ENCODE data around the gene COQ7.

COQ7 gene

GRCh38 chr16:19119564-19119963 lies 52.1 kb downstream of the COQ7 start:
- H3K4me3 ChIP-seq (ENCODE audit: insufficient read length, low read depth), result no peak overlapping the region
- H3K4me1 ChIP-seq (ENCODE audit: insufficient read depth, insufficient read length), result peaks cover 7% of the 10 kb centered on the region
- H3K27me3 ChIP-seq (ENCODE audit: insufficient read depth, insufficient read length), result peaks cover 3% of the 10 kb centered on the region
- H3K9me3 ChIP-seq (ENCODE audit: insufficient read depth, low read length), result no peaks in the 10 kb centered on the region; the same call in 1 of the 2 replicates
- H3K36me3 ChIP-seq (ENCODE audit: insufficient read depth, insufficient read length, low read length), result peaks cover 53% of the 10 kb centered on the region
- H3K9ac ChIP-seq (ENCODE audit: insufficient read length, low read depth), result no peak overlapping the region
- TF ChIP-seq YY1 (IDR thresholded peaks at IDR 0.05; ENCODE audit: insufficient read depth, insufficient read length) (no peak), ZNF274 (IDR thresholded peaks at IDR 0.05; ENCODE audit: low read depth, low read length) (no peak), SUZ12 (IDR thresholded peaks at IDR 0.05; ENCODE audit: extremely low read depth, insufficient read depth, insufficient read length) (no peak)
- no peak for DNase-seq (ENCODE audit: low read depth, low spot score)

GRCh38 chr16:19123535-19124178 lies 56.2 kb downstream of the COQ7 start:
- no peak for DNase-seq (ENCODE audit: low read depth, low spot score)

GRCh38 chr16:19126300-19126699 lies 58.9 kb downstream of the COQ7 start:
- Histone ChIP-seq H3K4me3 (ENCODE audit: insufficient read length, low read depth) (no peak overlapping the region), H3K36me3 (ENCODE audit: insufficient read depth, insufficient read length, low read length) (peaks cover 3% of the 10 kb centered on the region), H3K27me3 (ENCODE audit: insufficient read depth, insufficient read length) (no peaks in the 10 kb centered on the region), H3K9ac (ENCODE audit: insufficient read length, low read depth) (no peak overlapping the region), H3K4me1 (ENCODE audit: insufficient read depth, insufficient read length) (peaks cover 6% of the 10 kb centered on the region), H3K9me3 (ENCODE audit: insufficient read depth, low read length) (peaks cover 14% of the 10 kb centered on the region)
- TF ChIP-seq SUZ12 (IDR thresholded peaks at IDR 0.05; ENCODE audit: extremely low read depth, insufficient read depth, insufficient read length), result no peak
- TF ChIP-seq ZNF274 (IDR thresholded peaks at IDR 0.05; ENCODE audit: low read depth, low read length), result no peak
- TF ChIP-seq YY1 (IDR thresholded peaks at IDR 0.05; ENCODE audit: insufficient read depth, insufficient read length), result no peak
- DNase-seq (ENCODE audit: low read depth, low spot score), result no peak

More at GRCh38 chr16:19123535-19124178, 56.2 kb downstream of the COQ7 start:
- TF ChIP-seq ZNF274 (IDR thresholded peaks at IDR 0.05; ENCODE audit: low read depth, low read length) (no peak), YY1 (IDR thresholded peaks at IDR 0.05; ENCODE audit: insufficient read depth, insufficient read length) (no peak), SUZ12 (IDR thresholded peaks at IDR 0.05; ENCODE audit: extremely low read depth, insufficient read depth, insufficient read length) (no peak)
- Histone ChIP-seq H3K4me3 (ENCODE audit: insufficient read length, low read depth) (no peak overlapping the region), H3K36me3 (ENCODE audit: insufficient read depth, insufficient read length, low read length) (peaks cover 19% of the 10 kb centered on the region), H3K9me3 (ENCODE audit: insufficient read depth, low read length) (peaks cover 14% of the 10 kb centered on the region), H3K4me1 (ENCODE audit: insufficient read depth, insufficient read length) (peaks cover 2% of the 10 kb centered on the region), H3K9ac (ENCODE audit: insufficient read length, low read depth) (no peak overlapping the region), H3K27me3 (ENCODE audit: insufficient read depth, insufficient read length) (no peaks in the 10 kb centered on the region)

- no peak for DNase-seq (ENCODE audit: low read depth, low spot score)
- TF ChIP-seq ZNF274 (IDR thresholded peaks at IDR 0.05; ENCODE audit: low read depth, low read length) (no peak), SUZ12 (IDR thresholded peaks at IDR 0.05; ENCODE audit: extremely low read depth, insufficient read depth, insufficient read length) (no peak), YY1 (IDR thresholded peaks at IDR 0.05; ENCODE audit: insufficient read depth, insufficient read length) (no peak)
- Histone ChIP-seq H3K36me3 (ENCODE audit: insufficient read depth, insufficient read length, low read length) (peaks cover 3% of the 10 kb centered on the region), H3K4me3 (ENCODE audit: insufficient read length, low read depth) (no peak overlapping the region), H3K9ac (ENCODE audit: insufficient read length, low read depth) (no peak overlapping the region), H3K27me3 (ENCODE audit: insufficient read depth, insufficient read length) (no peaks in the 10 kb centered on the region), H3K4me1 (ENCODE audit: insufficient read depth, insufficient read length) (peaks cover 11% of the 10 kb centered on the region), H3K9me3 (ENCODE audit: insufficient read depth, low read length) (peaks cover 14% of the 10 kb centered on the region)
Observed at GRCh38 chr16:19127205-19127604, 59.8 kb downstream of the COQ7 start.

GRCh38 chr16:19127674-19128131 lies 60.3 kb downstream of the COQ7 start:
- peaks cover 14% of the 10 kb centered on the region for H3K9me3 ChIP-seq (ENCODE audit: insufficient read depth, low read length)
- peaks cover 3% of the 10 kb centered on the region for H3K36me3 ChIP-seq (ENCODE audit: insufficient read depth, insufficient read length, low read length)
- no peak overlapping the region for H3K4me3 ChIP-seq (ENCODE audit: insufficient read length, low read depth)
- no peak overlapping the region for H3K9ac ChIP-seq (ENCODE audit: insufficient read length, low read depth)
- H3K4me1 ChIP-seq (ENCODE audit: insufficient read depth, insufficient read length), result peaks cover 11% of the 10 kb centered on the region
- TF ChIP-seq YY1 (IDR thresholded peaks at IDR 0.05; ENCODE audit: insufficient read depth, insufficient read length) (no peak), SUZ12 (IDR thresholded peaks at IDR 0.05; ENCODE audit: extremely low read depth, insufficient read depth, insufficient read length) (no peak), ZNF274 (IDR thresholded peaks at IDR 0.05; ENCODE audit: low read depth, low read length) (no peak)
- no peak for DNase-seq (ENCODE audit: low read depth, low spot score)
- H3K27me3 ChIP-seq (ENCODE audit: insufficient read depth, insufficient read length), result no peaks in the 10 kb centered on the region

GRCh38 chr16:19128454-19129200 lies 61.2 kb downstream of the COQ7 start:
- DNase-seq (ENCODE audit: low read depth, low spot score), result no peak
- H3K4me1 ChIP-seq (ENCODE audit: insufficient read depth, insufficient read length), result peaks cover 11% of the 10 kb centered on the region
- TF ChIP-seq ZNF274 (IDR thresholded peaks at IDR 0.05; ENCODE audit: low read depth, low read length) (no peak), YY1 (IDR thresholded peaks at IDR 0.05; ENCODE audit: insufficient read depth, insufficient read length) (no peak), SUZ12 (IDR thresholded peaks at IDR 0.05; ENCODE audit: extremely low read depth, insufficient read depth, insufficient read length) (no peak)
- H3K9me3 ChIP-seq (ENCODE audit: insufficient read depth, low read length), result peaks cover 14% of the 10 kb centered on the region
- H3K9ac ChIP-seq (ENCODE audit: insufficient read length, low read depth), result no peak overlapping the region
- H3K36me3 ChIP-seq (ENCODE audit: insufficient read depth, insufficient read length, low read length), result peaks cover 1% of the 10 kb centered on the region
- no peaks in the 10 kb centered on the region for H3K27me3 ChIP-seq (ENCODE audit: insufficient read depth, insufficient read length)
- H3K4me3 ChIP-seq (ENCODE audit: insufficient read length, low read depth), result no peak overlapping the region
